GM23338 (cell line): Measurements from ENCODE around the gene PLCL1.

Experiments used
- ETS1 ChIP-seq: IDR thresholded peaks from 2 replicates; pipeline ENCODE4 v1.6.1; 2016; ENCODE audit warnings: antibody characterized with exemption
- EZH2 ChIP-seq: fragments of 200-600 bp; sonication (generic); IDR thresholded peaks from one replicate; pipeline ENCODE4 v1.8.0; 2017; ENCODE audit warnings: antibody characterized with exemption, mild to moderate bottlenecking, low read depth; ENCODE audit not compliant: unreplicated experiment
- EZH2phosphoT487 ChIP-seq: fragments of 200-600 bp; sonication (generic); IDR thresholded peaks from one replicate; pipeline ENCODE4 v1.8.1; 2018; ENCODE audit warnings: antibody characterized with exemption; ENCODE audit not compliant: unreplicated experiment
- NANOG ChIP-seq: IDR thresholded peaks from 2 replicates; pipeline ENCODE4 v1.6.1; 2016; ENCODE audit warnings: antibody characterized with exemption, borderline replicate concordance
- POLR2AphosphoS5 ChIP-seq: IDR thresholded peaks from 2 replicates; pipeline ENCODE4 v1.6.1; 2016; ENCODE audit warnings: antibody characterized with exemption, low read depth
- REST ChIP-seq: IDR thresholded peaks from one replicate; pipeline ENCODE4 v1.6.1; 2018; ENCODE audit warnings: antibody characterized with exemption; ENCODE audit not compliant: unreplicated experiment
- STAT1 ChIP-seq: IDR thresholded peaks from one replicate; pipeline ENCODE4 v1.6.1; 2016; ENCODE audit warnings: antibody characterized with exemption; ENCODE audit not compliant: unreplicated experiment
- ZNF114 ChIP-seq: fragments of 250-450 bp; sonication (Bioruptor Pico); IDR thresholded peaks from 2 replicates; pipeline ENCODE4 v1.5.0; 2020; ENCODE audit warnings: mild to moderate bottlenecking, moderate library complexity
- TF ChIP-seq, protein P1 (sequence below), 2 experiments: fragments of 200-600 bp in 1 of 2; sonication (generic) in 1 of 2; conservative IDR thresholded peaks; 2 replicates each; pipeline versions ENCODE4 v1.5.1 to v1.6.1; 2016 to 2017; ENCODE audit warnings: antibody characterized with exemption in 2 of 2, low read depth in 2 of 2, mild to moderate bottlenecking in 2 of 2, moderate library complexity in 1 of 2

GRCh38 chr2:197867624-197868023, 63.2 kb downstream of the PLCL1 start:
- TF ChIP-seq, protein P1, sequence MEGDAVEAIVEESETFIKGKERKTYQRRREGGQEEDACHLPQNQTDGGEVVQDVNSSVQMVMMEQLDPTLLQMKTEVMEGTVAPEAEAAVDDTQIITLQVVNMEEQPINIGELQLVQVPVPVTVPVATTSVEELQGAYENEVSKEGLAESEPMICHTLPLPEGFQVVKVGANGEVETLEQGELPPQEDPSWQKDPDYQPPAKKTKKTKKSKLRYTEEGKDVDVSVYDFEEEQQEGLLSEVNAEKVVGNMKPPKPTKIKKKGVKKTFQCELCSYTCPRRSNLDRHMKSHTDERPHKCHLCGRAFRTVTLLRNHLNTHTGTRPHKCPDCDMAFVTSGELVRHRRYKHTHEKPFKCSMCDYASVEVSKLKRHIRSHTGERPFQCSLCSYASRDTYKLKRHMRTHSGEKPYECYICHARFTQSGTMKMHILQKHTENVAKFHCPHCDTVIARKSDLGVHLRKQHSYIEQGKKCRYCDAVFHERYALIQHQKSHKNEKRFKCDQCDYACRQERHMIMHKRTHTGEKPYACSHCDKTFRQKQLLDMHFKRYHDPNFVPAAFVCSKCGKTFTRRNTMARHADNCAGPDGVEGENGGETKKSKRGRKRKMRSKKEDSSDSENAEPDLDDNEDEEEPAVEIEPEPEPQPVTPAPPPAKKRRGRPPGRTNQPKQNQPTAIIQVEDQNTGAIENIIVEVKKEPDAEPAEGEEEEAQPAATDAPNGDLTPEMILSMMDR (conservative IDR thresholded peaks at IDR 0.05; ENCODE audit: low read depth in 2 of 2): no peak
- TF ChIP-seq POLR2AphosphoS5: no peak
- no peak for TF ChIP-seq EZH2phosphoT487
- TF ChIP-seq EZH2: no peak
- TF ChIP-seq ZNF114 (CRISPR knock-in tag): no peak
- no peak for TF ChIP-seq STAT1
- no peak for TF ChIP-seq NANOG
- no peak for TF ChIP-seq REST
- TF ChIP-seq ETS1: no peak
